ENCODE data around the gene LRP1B.

DNA sequence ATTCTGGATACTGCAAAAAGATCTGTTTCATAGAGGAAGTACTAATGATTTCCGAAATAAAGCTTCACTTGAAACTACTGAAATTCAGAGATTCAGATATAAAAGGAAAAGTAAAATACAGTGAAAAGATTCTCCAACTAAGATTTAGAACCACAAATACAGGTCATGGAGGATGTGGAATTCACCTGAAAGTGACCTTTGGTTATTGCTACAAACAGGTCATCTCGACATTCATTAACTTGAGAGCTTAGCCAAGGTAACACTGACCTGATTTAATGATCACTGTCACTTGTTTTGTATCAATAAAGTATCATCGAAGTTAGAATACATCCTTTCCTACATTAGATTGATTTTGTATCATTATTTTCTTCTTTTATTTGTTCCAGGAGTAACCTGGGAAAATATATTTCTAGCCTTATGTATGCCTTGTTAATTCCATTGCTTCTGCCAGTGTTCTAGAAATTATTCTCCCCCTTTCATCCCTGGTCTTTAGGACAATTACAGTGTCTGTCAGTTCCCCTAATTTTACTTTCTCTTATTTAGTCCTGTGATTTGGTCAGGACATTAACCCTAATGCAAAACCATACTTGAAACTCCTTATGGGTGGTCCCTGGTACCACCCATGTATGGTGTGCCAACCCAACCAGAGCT is 420.1 kb downstream of the LRP1B start:
- no peak for TF ChIP-seq EZH2 (IDR thresholded peaks at IDR 0.05; ENCODE audit: borderline replicate concordance, low read length)
- TF ChIP-seq, protein P1, sequence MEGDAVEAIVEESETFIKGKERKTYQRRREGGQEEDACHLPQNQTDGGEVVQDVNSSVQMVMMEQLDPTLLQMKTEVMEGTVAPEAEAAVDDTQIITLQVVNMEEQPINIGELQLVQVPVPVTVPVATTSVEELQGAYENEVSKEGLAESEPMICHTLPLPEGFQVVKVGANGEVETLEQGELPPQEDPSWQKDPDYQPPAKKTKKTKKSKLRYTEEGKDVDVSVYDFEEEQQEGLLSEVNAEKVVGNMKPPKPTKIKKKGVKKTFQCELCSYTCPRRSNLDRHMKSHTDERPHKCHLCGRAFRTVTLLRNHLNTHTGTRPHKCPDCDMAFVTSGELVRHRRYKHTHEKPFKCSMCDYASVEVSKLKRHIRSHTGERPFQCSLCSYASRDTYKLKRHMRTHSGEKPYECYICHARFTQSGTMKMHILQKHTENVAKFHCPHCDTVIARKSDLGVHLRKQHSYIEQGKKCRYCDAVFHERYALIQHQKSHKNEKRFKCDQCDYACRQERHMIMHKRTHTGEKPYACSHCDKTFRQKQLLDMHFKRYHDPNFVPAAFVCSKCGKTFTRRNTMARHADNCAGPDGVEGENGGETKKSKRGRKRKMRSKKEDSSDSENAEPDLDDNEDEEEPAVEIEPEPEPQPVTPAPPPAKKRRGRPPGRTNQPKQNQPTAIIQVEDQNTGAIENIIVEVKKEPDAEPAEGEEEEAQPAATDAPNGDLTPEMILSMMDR (IDR thresholded peaks at IDR 0.05; ENCODE audit: low read length): no peak
